ENCODE measurements around the gene VKORC1.
A peak's percentile ranks its signal among the peaks of the same experiment; 100 is the strongest.

The VKORC1 gene

DNA sequence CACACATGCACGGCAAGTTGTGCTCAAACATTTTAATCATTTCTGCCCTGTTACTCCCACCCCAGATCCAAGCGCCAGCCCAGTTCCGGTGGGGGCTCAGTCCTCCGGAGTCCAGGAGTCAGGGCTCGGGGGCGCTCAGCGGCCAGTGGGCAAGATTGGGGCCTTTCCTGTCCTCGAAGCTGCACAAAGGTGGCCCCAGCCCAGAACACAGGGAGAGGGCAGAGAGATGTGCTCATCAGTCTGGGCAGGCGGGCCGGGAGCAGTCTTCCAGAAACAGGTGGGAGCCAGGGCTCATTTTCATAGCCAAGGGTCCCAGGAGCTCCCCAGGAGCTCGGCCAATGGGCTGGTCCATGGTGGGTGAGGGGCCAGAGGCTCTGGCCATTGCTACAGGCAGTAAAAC, 36.8 kb upstream of the VKORC1 start:
- DNase-seq = no peak
- in situ Hi-C loops (cut with MboI; ENCODE audit: low pct_unique_long_range_greater_than_20kb, low sequenced_read_pairs) = no loop called here

DNA sequence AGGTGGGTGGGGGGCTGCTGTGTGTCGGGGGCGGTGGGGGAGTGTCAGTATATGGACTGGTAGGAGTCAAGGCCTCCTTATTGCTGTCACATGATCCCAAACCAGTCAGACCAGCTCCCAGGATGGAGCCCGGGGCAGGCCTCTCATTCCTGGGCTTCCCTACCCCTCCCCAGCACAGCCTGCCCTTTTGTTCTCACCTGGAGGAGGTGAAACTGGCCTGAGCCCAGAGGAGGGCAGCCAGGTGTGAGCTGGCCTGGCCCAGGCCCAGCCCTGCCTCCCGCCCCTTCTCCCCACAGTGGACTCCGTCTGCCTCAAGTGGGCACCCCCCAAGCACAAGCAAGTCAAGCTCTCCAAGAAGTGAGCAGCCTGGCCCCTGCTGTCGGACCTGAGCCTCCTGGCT, 36.3 kb upstream of the VKORC1 start:
- no peak for DNase-seq
- in situ Hi-C loops (cut with MboI; ENCODE audit: low pct_unique_long_range_greater_than_20kb, low sequenced_read_pairs) = no loop called here

DNA sequence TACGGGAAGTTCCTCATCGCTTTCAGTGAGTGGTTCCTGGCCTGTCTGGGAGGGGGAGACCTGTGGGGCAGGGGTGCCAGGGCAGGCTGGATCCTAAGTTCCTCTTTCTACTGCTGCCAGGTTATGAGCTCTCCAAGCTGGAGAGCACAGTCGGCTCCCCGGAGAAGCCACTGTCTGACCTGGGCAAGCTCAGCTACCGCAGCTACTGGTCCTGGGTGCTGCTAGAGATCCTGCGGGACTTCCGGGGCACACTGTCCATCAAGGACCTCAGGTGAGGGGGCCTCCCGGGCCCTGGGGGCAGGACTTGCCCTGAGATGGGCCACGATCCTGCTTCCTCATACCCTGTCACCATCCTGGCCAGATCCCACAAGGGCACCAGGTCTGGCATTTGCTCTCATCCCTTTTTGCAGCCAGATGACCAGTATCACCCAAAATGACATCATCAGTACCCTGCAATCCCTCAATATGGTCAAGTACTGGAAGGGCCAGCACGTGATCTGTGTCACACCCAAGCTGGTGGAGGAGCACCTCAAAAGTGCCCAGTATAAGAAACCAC, 35.8 kb upstream of the VKORC1 start:
- in situ Hi-C loops (cut with MboI; ENCODE audit: low pct_unique_long_range_greater_than_20kb, low sequenced_read_pairs) = no loop called here
- DNase-seq = no peak

DNA sequence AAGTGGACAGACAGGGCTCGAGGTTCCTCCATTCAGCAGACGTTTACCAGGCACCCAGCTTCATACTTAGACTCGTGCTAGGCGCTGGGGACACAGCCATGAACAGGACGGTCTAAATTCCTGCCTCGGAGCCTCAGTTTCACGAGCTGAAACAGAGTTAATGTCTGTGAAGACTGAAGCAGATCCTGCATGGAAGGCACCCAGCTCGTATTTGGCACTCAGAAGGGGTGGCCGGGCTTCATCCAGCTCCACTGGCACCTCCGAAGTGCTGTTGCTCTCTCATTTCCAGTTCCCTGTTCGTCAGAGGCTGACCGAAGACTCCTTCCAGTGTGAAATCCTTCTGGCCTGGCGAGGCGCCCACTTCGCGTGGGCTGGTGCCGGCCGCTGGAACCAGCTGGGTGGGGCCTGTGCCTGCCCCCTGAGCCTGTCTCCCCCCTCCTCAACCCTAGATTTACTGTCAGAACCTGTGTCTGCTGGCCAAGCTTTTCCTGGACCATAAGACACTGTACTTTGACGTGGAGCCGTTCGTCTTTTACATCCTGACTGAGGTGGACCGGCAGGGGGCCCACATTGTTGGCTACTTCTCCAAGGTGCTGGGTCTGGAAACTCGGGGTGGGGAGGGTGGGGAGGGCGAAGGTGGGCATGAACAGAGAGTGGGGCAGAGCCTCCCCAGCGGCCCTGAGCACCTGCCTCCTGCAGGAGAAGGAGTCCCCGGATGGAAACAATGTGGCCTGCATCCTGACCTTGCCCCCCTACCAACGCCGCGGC, 35.2 kb upstream of the VKORC1 start:
- in situ Hi-C loops (cut with MboI; ENCODE audit: low pct_unique_long_range_greater_than_20kb, low sequenced_read_pairs) = no loop called here
- no peak for DNase-seq

DNA sequence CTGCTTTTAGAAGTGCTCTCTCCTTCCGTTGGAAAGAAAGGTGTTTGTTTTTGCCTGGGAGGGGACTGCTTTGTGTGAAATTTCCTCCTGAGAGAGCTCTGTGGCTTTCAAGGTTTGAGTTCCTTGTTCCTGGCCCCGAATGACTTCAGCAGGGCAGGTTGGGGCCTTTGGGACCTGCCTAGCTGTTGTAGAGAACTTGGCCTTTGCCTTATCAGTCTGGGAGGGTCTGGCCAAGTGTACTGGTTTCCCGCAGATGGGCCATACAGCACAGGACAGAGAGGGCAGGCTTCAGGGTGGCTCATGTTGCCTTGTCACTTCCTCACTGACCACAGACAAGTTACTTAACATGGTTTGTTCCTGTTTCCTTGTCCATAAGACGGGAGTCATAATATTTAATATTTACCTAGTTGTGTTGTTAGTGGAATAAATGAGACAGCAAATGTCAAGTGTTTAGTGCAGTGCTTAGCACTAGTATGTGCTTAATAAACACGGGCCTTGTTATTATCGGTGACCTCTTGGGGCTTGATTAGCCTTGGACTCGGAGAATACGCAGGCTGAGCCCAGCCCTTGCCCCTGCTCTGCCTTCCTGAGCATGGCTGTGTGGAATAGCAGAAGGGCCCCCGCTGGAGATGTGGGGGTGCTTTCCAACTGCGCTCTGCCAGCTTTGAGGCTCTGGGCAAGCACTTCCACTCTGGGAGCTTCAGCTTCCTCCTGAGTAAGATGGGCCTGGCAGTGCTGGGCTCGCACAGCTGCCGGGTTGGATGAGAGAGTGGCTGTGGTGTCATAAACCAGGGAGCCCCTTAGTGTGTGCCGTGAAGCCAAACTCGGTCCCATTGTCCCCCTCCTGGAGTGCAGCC, 34.3 kb upstream of the VKORC1 start:
- in situ Hi-C loops (cut with MboI; ENCODE audit: low pct_unique_long_range_greater_than_20kb, low sequenced_read_pairs) = no loop called here
- peak; percentile 90 for DNase-seq

DNA sequence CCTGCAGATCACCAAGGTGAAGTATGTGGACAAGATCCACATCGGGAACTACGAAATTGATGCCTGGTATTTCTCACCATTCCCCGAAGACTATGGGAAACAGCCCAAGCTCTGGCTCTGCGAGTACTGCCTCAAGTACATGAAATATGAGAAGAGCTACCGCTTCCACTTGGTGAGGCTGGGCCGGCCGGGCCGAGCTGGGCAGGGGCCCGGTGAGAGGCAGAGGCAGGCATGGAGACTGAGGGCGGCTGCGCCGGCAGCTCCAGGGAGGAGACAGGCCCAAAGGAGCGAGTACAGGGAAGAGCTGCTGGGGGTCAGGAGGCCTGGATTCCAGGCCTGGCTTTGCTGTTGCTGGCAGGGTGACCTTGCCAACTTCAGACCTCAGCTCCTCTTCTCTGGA, 32.6 kb upstream of the VKORC1 start:
- in situ Hi-C loops (cut with MboI; ENCODE audit: low pct_unique_long_range_greater_than_20kb, low sequenced_read_pairs) = no loop called here
- DNase-seq = no peak

DNA sequence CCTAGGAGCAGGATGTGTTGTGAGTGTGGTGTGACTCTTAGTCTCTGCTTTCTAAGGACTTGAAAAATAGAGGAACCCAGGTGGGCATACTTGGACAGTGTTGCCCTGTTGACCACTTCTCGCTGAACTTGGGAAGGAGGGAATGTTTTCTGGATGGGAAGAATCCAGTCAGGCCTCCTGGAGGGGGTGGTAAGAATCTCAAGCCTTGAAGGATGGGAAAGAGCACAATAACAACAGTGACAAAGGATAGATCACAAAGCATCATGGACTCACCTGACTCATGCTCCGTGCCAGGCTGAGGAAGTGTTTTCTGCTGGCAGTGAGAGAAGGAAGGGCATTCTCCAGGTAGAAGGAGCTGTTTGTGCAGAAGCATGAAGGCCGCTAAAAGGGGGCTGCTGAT, 31.2 kb upstream of the VKORC1 start:
- in situ Hi-C loops (cut with MboI; ENCODE audit: low pct_unique_long_range_greater_than_20kb, low sequenced_read_pairs) = no loop called here
- no peak for DNase-seq

DNA sequence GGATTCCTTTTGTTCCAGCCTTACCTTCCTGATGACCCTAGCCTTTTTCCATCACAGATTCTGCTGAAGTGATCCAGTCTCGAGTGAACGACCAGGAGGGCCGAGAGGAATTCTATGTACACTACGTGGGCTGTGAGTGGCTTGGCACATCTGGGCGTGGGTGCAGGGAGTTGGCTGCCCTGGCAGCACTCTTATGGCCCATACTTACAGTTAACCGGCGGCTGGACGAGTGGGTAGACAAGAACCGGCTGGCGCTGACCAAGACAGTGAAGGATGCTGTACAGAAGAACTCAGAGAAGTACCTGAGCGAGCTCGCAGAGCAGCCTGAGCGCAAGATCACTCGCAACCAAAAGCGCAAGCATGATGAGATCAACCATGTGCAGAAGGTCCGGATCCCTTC, 25.5 kb upstream of the VKORC1 start:
- no peak for DNase-seq
- in situ Hi-C loops (cut with MboI; ENCODE audit: low pct_unique_long_range_greater_than_20kb, low sequenced_read_pairs) = no loop called here

DNA sequence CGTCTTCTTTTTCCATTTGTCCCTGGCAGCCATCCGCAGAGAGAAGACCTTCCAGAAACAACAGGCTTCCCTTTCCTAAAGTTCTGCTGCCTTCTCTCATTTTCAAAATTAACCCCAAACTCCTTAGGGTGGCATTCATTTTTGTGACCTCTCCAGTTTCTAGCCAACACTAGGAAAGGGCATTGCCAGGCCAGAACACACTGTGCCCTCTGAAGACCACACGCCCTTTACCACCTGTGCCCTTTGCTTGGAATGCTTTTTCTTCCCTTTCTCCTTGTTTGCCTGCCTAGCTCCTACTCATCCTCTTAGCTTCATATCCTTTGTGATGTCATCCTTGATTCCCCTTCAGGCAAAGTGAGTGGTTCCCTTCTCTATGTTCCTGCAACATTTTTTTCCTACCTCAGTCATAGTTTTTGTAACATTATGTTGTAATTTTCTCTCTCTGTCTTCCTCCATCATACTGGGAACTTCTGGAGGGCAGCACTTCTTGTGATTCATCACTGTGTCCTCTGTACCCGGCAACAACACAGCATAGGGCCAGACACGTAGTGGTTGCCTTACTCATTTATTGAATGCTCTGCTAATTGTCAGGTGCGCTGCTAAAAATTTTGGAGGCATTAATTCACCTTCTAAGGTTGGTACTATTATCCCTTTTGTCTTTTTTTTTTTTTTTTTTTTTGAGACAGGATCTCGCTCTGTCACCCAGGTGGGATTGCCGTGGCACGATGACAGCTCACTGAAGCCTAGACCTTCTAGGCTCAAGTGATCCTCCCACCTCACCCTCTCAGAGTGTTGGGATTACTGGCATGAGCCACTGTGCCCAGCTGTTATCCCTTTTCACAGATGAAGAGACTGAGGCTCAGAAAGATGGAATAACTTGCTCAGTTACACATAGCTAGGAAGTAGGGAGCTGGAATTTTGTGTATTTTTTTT, 23.9 kb upstream of the VKORC1 start:
- in situ Hi-C loops (cut with MboI; ENCODE audit: low pct_unique_long_range_greater_than_20kb, low sequenced_read_pairs) = no loop called here
- no peak for DNase-seq

DNA sequence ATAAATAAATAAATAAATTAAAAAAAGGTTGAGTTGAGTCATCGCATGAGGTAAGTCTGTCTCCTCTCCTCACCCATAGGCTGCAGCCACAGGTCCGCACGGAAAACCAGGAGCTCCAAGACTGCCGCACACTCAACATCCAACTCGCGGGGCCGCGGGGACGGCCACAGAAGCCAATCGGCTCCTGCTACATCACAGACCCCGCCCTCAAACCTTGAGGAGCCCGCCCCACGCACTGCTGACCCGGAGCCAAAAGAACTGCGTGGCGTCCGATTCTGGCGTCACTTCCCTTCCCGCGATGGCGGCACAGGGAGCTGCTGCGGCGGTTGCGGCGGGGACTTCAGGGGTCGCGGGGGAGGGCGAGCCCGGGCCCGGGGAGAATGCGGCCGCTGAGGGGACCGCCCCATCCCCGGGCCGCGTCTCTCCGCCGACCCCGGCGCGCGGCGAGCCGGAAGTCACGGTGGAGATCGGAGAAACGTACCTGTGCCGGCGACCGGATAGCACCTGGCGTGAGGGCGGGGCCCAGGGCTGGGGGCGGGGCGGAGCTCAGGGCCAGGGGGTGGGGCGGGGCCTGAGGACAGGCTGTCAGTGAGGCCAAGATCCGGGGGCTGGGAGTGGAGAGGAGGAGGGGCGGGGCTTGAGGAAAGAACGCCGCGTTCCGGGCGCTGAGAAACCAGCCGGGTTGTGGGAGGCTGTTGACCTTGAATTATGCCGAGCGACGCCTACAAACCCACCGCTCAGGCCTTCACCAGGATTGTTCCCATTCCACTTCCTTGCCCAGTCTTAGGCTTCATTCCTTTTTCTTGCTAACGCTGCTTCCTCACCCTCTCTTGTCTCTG, 23.0 kb upstream of the VKORC1 start, which contains the start of gene KAT8:
Gene KAT8 (plus strand): TSS at position 281 of the 839 bp plus-strand sequence. CDS start 18 bp downstream, at position 299.
- peak; percentile 98 for DNase-seq
- in situ Hi-C loops (cut with MboI; ENCODE audit: low pct_unique_long_range_greater_than_20kb, low sequenced_read_pairs) = no loop called here

DNA sequence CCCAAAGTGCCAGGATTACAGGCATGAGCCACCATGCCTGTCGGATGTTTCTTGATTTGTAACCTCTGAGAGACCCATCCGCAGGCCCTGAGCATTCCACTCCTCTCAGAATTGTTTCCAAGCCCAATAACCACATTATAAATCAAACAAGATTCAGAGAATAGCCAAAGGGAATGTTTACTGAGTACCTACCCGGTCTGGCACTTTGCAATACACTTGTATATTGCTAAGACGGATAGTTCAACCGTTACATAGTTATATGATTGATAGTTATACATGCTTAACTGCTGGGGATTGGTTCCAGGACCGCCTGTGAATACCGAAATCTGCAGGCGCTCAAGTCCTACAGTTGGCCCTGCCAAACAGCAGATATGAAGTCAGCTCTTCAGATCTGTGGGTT, 19.9 kb upstream of the VKORC1 start:
- in situ Hi-C loops (cut with MboI; ENCODE audit: low pct_unique_long_range_greater_than_20kb, low sequenced_read_pairs) = no loop called here
- no peak for DNase-seq

DNA sequence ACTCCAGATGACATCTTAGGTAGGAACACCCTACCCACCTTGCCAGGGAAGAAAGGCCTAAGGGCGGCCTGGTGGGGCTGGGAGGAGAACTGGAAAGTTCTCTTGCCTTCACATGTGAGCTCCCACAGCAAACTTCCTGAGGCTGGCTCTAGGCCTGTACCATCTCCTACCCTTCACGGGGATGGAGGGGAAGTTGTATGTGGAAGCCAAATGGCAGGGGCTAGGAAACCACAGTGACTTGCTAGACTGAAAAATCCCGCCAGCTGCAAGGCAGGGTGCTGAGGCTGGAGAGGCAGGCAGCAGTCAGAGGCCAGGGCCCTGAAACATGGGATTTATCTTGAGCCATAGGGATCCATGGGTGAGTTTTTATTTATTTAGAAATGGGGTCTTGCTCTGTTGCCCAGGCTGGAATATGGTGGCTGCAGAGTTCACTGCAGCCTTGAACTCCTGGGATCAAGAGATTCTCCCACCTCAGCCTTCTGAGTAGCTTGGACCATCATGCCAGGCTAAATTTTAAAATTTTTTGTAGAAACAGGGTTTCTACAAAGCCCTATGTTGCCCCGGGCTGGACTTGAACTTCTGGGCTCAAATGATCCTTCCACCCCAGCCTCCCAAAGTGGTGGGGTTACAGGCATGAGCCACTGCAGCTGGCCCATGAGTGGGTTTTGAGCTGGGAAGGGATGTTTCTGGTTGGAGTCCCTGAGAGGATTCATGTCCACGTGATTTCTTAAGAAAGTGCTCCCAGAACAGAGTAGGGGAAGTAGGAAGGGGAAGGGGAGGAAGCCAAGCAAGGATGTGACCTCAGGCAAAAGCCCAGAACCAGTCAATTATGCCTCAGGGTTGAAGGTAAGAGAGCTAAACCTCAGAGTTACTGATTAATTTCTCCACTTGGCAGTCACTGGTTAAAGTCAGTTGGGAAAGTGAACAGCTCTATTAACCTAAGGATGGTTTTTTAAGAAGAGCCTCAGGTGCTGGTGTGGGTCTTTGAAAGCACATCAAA, 18.8 kb upstream of the VKORC1 start:
- in situ Hi-C loops (cut with MboI; ENCODE audit: low pct_unique_long_range_greater_than_20kb, low sequenced_read_pairs) = no loop called here
- DNase-seq = peak; percentile 67

DNA sequence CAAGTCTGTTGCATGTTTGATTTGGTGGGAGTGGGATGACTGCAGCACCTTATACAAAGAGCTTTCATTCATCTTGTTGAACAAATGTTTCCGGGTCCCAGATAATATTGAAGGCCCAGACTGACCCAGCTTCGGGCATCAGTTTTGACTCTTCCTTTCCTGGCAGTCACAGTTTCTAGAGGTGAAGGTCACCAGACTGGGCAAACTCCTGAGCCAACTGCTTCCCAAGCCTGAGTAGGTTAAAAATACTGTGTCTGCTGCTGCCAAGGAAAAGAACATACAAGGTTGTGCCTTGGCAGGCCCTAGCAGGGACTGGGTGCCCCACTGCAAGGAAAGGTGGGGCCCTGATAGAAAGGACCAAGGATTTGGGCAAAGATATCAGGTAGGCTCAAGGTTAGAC, 18.1 kb upstream of the VKORC1 start:
- DNase-seq = no peak
- in situ Hi-C loops (cut with MboI; ENCODE audit: low pct_unique_long_range_greater_than_20kb, low sequenced_read_pairs) = no loop called here

DNA sequence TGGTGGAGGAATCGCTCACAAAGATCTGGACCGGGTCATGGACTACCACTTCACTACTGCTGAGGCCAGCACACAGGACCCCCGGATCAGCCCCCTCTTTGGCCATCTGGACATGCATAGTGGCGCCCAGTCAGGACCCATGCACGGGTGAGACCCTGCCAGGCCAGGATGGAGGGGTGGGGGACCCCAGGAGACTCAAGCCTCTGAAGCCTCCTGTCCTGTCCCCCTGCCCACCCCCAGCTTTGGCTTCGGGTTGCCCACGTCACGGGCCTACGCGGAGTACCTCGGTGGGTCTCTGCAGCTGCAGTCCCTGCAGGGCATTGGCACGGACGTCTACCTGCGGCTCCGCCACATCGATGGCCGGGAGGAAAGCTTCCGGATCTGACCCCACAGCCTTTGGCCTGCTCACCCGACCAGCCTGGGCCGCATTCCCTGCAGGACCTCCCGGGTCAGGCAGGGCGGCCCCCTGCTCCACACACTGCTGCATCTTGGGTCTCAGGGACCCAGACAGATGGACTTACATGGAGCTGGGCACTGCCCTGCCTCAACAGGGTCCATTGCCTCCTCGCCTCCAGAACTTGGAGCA, 17.4 kb upstream of the VKORC1 start:
- no peak for DNase-seq
- in situ Hi-C loops (cut with MboI; ENCODE audit: low pct_unique_long_range_greater_than_20kb, low sequenced_read_pairs) = no loop called here

DNA sequence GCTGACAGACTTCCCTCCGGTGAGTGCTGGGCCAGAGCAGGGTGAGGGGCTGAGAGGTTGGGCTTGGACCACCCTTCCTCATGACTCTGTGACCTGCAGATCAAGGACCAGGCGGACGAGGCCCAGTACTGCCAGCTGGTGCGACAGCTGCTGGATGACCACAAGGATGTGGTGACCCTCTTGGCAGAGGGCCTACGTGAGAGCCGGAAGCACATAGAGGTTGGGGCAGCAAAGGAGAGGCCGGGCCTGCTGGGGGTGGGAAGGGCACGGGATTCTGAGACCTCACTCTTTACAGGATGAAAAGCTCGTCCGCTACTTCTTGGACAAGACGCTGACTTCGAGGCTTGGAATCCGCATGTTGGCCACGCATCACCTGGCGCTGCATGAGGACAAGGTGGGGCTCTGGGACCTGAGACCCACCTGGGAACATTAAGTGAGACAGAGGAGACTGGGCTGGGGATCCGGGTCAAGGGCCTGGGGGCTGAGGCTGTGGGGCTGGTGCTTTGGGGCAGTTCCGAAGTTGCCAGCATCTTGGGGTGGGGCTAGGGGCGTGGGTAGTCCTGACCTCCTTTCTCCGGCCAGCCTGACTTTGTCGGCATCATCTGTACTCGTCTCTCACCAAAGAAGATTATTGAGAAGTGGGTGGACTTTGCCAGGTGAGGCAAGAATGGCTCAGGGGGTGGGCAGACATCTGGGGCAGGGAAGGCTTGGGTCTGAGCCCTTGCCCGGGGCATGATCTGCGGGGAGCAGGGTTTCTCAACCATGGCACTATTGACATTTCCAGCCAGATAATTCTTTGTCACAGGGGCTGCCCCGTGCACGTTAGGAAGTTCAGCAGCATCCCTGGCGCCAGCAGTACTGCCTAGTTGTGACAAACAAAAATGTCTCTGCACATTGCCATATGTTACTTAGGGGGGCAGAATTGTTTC, 15.8 kb upstream of the VKORC1 start:
- DNase-seq = no peak
- in situ Hi-C loops (cut with MboI; ENCODE audit: low pct_unique_long_range_greater_than_20kb, low sequenced_read_pairs) = no loop called here

DNA sequence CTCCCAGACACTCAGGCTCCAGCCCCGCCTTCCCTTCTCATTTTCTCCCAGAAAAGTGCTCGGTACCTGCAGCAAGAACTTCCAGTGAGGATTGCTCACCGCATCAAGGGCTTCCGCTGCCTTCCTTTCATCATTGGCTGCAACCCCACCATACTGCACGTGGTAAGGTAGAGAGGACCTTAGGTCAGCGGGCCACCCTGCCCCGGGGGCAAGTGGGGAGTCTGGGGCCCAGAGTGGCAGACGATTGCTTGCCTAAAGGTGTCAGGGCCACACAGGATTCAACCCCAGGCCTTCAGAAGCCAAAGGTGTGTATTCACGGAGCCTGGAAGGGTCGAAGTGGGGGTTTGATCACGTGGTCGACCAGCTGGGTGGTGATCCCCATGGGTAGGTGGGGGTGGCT, 15.0 kb upstream of the VKORC1 start:
- no peak for DNase-seq
- in situ Hi-C loops (cut with MboI; ENCODE audit: low pct_unique_long_range_greater_than_20kb, low sequenced_read_pairs) = no loop called here
